A549 (cell line): ENCODE results near the gene ARHGEF18. TPM values are rescaled to one million over a fixed set of nuclear protein-coding genes. Genes with fewer than 3 reads are reported as not detected.

ENCODE experiments used
- ATAC-seq, 2 experiments: fragments of 200-7000 bp in 1 of 2; fragments of >200 bp in 1 of 2; cut with Nextera tagmentation in 1 of 2; cut with Tn5 transposase in 1 of 2; 3 replicates each; pipeline versions ENCODE4 v1.8.0 to v1.9.1; 2018 to 2020; ENCODE audit warnings: mild to moderate bottlenecking in 1 of 2, moderate library complexity in 1 of 2
- CTCF ChIA-PET: fragments of 300-600 bp; sonication (Branson Sonifier 250); formaldehyde crosslinking; extraction: SDS; loops from one replicate; lab custom pipeline; 2021; ENCODE audit warnings: antibody characterized with exemption, inconsistent platforms; lab: Yijun Ruan, JAX
- POLR2A ChIA-PET: fragments of 350-600 bp; formaldehyde crosslinking; extraction: SDS; loops from one replicate; lab custom pipeline; 2021; ENCODE audit warnings: antibody characterized with exemption, inconsistent platforms; lab: Yijun Ruan, JAX
- DNase-seq, 2 experiments: peaks; one replicate each; pipeline versions ENCODE4 v3.0.0 to v3.0.0-alpha.2; 2011 to 2016; ENCODE audit warnings: low read depth in 1 of 2, low spot score in 1 of 2
- FAIRE-seq: peaks from 2 replicates; lab custom pipeline; 2011; peaks lifted over from hg19 to GRCh38; lab: Jason Lieb, UNC
- H3K27ac ChIP-seq, 2 experiments: fragments of >200 bp; sonication (Bioruptor Twin); formaldehyde crosslinking; 3 replicates each; pipeline ENCODE4 v1.5.1; 2016 to 2017
- H3K4me1 ChIP-seq: fragments of >200 bp; sonication (Bioruptor Twin); formaldehyde crosslinking; 3 replicates; pipeline ENCODE4 v1.6.1; 2016
- H3K4me2 ChIP-seq: fragments of >200 bp; sonication (Bioruptor Twin); formaldehyde crosslinking; 3 replicates; pipeline ENCODE4 v1.6.1; 2016
- H3K4me3 ChIP-seq: fragments of >200 bp; sonication (Bioruptor Twin); formaldehyde crosslinking; 3 replicates; pipeline ENCODE4 v1.5.1; 2016
- H3K9me3 ChIP-seq: fragments of >200 bp; sonication (Bioruptor Twin); formaldehyde crosslinking; 3 replicates; pipeline ENCODE4 v1.6.1; 2016
- CHD2 ChIP-seq: fragments of 150-350 bp; IDR thresholded peaks from 2 replicates; pipeline ENCODE4 v1.6.1; 2014; ENCODE audit warnings: low read length; ENCODE audit not compliant: partially characterized antibody
- CHD4 ChIP-seq: fragments of 200-600 bp; sonication (generic); IDR thresholded peaks from 2 replicates; pipeline ENCODE4 v1.6.1; 2016; ENCODE audit warnings: antibody characterized with exemption, mild to moderate bottlenecking, borderline replicate concordance
- CTCF ChIP-seq: fragments of >200 bp; sonication (Bioruptor Twin); formaldehyde crosslinking; IDR thresholded peaks from 3 replicates; pipeline ENCODE4 v1.5.1; 2016
- ELK1 ChIP-seq: fragments of 150-350 bp; IDR thresholded peaks from 2 replicates; pipeline ENCODE4 v1.6.1; 2014; ENCODE audit warnings: low read depth, mild to moderate bottlenecking, low read length
- FOXS1 ChIP-seq: fragments of 250-450 bp; sonication (Bioruptor Pico); IDR thresholded peaks from 2 replicates; pipeline ENCODE4 v1.5.0; 2020; ENCODE audit warnings: mild to moderate bottlenecking, moderate library complexity
- GATA3 ChIP-seq: IDR thresholded peaks from 2 replicates; pipeline ENCODE4 v1.6.1; 2012; ENCODE audit warnings: borderline replicate concordance
- HOXA7 ChIP-seq: fragments of 250-450 bp; sonication (Bioruptor Pico); IDR thresholded peaks from 2 replicates; pipeline ENCODE4 v1.5.0; 2020; ENCODE audit warnings: mild to moderate bottlenecking, moderate library complexity
- KDM1A ChIP-seq: fragments of 200-600 bp; sonication (generic); IDR thresholded peaks from 2 replicates; pipeline ENCODE4 v1.6.1; 2016; ENCODE audit warnings: low read depth, mild to moderate bottlenecking
- KDM5A ChIP-seq: fragments of 200-600 bp; sonication (generic); IDR thresholded peaks from 2 replicates; pipeline ENCODE4 v1.6.1; 2016; ENCODE audit warnings: antibody characterized with exemption, mild to moderate bottlenecking
- MAZ ChIP-seq: fragments of 150-350 bp; IDR thresholded peaks from 2 replicates; pipeline ENCODE4 v1.6.1; 2014; ENCODE audit warnings: antibody characterized with exemption, low read depth, low read length, borderline replicate concordance
- NR3C1 ChIP-seq: fragments of >200 bp; sonication (Bioruptor Twin); formaldehyde crosslinking; IDR thresholded peaks from 3 replicates; pipeline ENCODE4 v1.6.1; 2017
- POLR2A ChIP-seq: IDR thresholded peaks from 2 replicates; pipeline ENCODE4 v1.6.1; 2012; ENCODE audit warnings: mild to moderate bottlenecking, low read length
- RCOR1 ChIP-seq: fragments of 150-350 bp; IDR thresholded peaks from 2 replicates; pipeline ENCODE4 v1.6.1; 2014; ENCODE audit warnings: antibody characterized with exemption, low read length, low read depth
- TFCP2L1 ChIP-seq: fragments of 250-450 bp; sonication (Bioruptor Pico); IDR thresholded peaks from 2 replicates; pipeline ENCODE4 v1.5.0; 2021; ENCODE audit warnings: mild to moderate bottlenecking
- ZFP36 ChIP-seq: fragments of 450-650 bp; IDR thresholded peaks from 2 replicates; pipeline ENCODE4 v1.6.1; 2014; ENCODE audit warnings: borderline replicate concordance; ENCODE audit not compliant: partially characterized antibody
- ZSCAN20 ChIP-seq: fragments of 250-450 bp; sonication (Bioruptor Pico); IDR thresholded peaks from 2 replicates; pipeline ENCODE4 v1.8.0; 2022; ENCODE audit warnings: mild to moderate bottlenecking, moderate library complexity
- WGBS: methylation state at CpG from one replicate; pipeline ENCODE4 v1.1.6; 2017; ENCODE audit errors: missing lambda C conversion rate; 5-methylcytosine and 5-hydroxymethylcytosine counted together
- polyA plus RNA-seq, 4 experiments: library from polyadenylated mRNA; depleted of rRNA in 3 of 4; stranded (reverse); fragments of >200 nt; fragmentation: RNase III in 1 of 4; extraction: RNeasy Plus Mini Kit Qiagen cat#74134 plus additional on column Dnase treatment in 1 of 4; gene quantifications; 2 replicates in 3 of 4; 3 replicates in 1 of 4; pipeline ENCODE4 v1.2.3, GENCODE V29; 2011 to 2017
- TF ChIP-seq, protein P1 (sequence below): fragments of 200-600 bp; sonication (generic); IDR thresholded peaks from 2 replicates; pipeline ENCODE4 v1.6.1; 2016; ENCODE audit warnings: antibody characterized with exemption, mild to moderate bottlenecking, moderate library complexity
- TF ChIP-seq, protein P2 (sequence below): fragments of 450-650 bp; IDR thresholded peaks from 2 replicates; pipeline ENCODE4 v1.6.1; 2014; ENCODE audit warnings: antibody characterized with exemption

The ARHGEF18 gene
- polyA plus RNA-seq, 2 of the 4 experiments (the other 2 are of a cell fraction): 7.4 to 20.7 TPM

DNA sequence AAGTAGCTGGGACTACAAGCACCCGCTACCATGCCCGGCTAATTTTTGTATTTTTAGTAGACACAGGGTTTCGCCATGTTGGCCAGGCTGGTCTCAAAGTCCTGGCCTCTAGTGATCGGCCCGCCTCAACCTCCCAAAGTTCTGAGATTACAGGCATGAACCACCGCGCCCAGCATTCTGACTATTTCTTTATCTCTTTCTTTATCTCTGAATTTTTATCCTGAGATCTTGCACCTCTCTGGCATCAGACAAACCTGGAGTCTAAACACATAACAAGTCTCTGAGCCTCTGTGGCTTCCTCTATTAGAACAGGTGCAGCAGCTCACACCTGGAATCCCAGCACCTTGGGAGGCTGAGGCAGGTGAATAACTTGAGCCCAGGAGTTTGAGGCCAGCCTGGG, 28.5 kb downstream of the ARHGEF18 start (continued):
- TF ChIP-seq RCOR1 (no peak), CTCF (no peak), MAZ (no peak), GATA3 (no peak), FOXS1 (no peak), POLR2A (no peak)
- TF ChIP-seq, all 56 proteins: peak for 0

DNA sequence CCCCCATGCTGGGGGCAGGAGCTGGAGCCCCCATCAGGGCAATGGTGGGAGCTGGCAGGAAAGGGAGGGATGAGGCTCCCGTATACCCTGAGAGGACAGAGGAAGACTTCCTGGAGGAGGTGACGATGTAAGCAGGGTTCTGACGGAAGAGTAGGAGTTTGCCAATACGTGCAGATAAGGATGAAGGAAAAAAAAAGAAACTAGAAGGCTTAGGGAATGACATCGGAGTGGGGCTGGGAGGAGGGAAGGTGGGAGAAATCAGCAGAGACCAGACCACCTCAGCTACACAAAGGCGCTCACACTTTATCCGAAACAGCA, 32.3 kb downstream of the ARHGEF18 start:
- Histone ChIP-seq H3K4me1 (peaks cover 3% of the 10 kb centered on the region; the same call in 2 of the 3 replicates), H3K4me2 (no peak overlapping the region), H3K27ac (peak overlapping the region in 1 of 2 experiments; percentile 26; a peak in 1 of 6 replicates), H3K9me3 (no peaks in the 10 kb centered on the region), H3K4me3 (no peak overlapping the region)
- DNase-seq (no peak), ATAC-seq (no peak), FAIRE-seq (no peak)
- TF ChIP-seq, protein P1, sequence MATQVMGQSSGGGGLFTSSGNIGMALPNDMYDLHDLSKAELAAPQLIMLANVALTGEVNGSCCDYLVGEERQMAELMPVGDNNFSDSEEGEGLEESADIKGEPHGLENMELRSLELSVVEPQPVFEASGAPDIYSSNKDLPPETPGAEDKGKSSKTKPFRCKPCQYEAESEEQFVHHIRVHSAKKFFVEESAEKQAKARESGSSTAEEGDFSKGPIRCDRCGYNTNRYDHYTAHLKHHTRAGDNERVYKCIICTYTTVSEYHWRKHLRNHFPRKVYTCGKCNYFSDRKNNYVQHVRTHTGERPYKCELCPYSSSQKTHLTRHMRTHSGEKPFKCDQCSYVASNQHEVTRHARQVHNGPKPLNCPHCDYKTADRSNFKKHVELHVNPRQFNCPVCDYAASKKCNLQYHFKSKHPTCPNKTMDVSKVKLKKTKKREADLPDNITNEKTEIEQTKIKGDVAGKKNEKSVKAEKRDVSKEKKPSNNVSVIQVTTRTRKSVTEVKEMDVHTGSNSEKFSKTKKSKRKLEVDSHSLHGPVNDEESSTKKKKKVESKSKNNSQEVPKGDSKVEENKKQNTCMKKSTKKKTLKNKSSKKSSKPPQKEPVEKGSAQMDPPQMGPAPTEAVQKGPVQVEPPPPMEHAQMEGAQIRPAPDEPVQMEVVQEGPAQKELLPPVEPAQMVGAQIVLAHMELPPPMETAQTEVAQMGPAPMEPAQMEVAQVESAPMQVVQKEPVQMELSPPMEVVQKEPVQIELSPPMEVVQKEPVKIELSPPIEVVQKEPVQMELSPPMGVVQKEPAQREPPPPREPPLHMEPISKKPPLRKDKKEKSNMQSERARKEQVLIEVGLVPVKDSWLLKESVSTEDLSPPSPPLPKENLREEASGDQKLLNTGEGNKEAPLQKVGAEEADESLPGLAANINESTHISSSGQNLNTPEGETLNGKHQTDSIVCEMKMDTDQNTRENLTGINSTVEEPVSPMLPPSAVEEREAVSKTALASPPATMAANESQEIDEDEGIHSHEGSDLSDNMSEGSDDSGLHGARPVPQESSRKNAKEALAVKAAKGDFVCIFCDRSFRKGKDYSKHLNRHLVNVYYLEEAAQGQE: no peak
- TF ChIP-seq ZFP36: peak; percentile 82
- TF ChIP-seq TFCP2L1 (CRISPR knock-in tag): no peak
- CTCF ChIA-PET: interaction anchor here (0.7 to 3.1 kb wide), 11 partner anchors 9 to 444 kb away, joined by 3 to 21 read pairs (median 5); no protein-coding TSS in a partner anchor
- POLR2A ChIA-PET: no interaction called here
- 66% methylated on average over 7 of the region's 7 CpGs for WGBS

DNA sequence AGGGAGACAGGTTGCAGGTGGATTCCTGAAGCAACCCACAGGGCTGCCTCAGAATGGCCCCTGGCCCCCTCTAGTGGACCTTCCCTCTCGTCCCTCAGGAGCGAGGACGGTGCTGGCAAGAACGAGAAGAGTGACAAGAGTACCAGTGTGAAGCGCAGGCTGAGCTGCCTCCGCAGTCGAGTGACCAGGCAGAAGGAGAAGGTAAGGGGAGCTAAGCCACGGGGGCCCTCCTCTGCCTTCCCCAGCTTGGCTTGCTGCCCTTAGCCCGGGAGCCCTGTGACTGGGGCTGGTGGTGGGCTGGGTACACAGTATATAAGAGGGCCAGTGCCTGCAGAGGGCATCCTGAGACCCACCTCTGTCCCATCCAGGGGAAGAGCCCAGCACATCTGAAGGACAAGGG, 34.0 kb downstream of the ARHGEF18 start:
- no peak for DNase-seq
- FAIRE-seq: no peak
- ChIA-PET CTCF (interaction anchor here (1.0 to 2.5 kb wide), 5 partner anchors 15 to 443 kb away, joined by 3 to 16 read pairs (median 3); no protein-coding TSS in a partner anchor), POLR2A (no interaction called here)
- Histone ChIP-seq H3K4me1 (peaks cover 13% of the 10 kb centered on the region; the same call in 2 of the 3 replicates), H3K4me3 (no peak overlapping the region), H3K9me3 (no peaks in the 10 kb centered on the region), H3K4me2 (no peak overlapping the region), H3K27ac (no peak overlapping the region)
- 71% methylated on average over 9 of the region's 9 CpGs for WGBS
- TF ChIP-seq, protein P2, sequence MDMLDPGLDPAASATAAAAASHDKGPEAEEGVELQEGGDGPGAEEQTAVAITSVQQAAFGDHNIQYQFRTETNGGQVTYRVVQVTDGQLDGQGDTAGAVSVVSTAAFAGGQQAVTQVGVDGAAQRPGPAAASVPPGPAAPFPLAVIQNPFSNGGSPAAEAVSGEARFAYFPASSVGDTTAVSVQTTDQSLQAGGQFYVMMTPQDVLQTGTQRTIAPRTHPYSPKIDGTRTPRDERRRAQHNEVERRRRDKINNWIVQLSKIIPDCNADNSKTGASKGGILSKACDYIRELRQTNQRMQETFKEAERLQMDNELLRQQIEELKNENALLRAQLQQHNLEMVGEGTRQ: no peak
- TF ChIP-seq KDM5A (no peak), ELK1 (no peak), HOXA7 (CRISPR knock-in tag) (no peak), CTCF (no peak), ZSCAN20 (no peak), CHD4 (no peak), CHD2 (no peak), NR3C1 (no peak), KDM1A (no peak)
- ATAC-seq: no peak; a peak in 2 of 6 replicates
